H4 (cell line): ENCODE results near the gene CHRDL1. TPM values are rescaled to one million over a fixed set of nuclear protein-coding genes. Genes with fewer than 3 reads are reported as not detected.
"Not testable (repeated sequence)": the region's sequence is repeated elsewhere in the genome, so short reads cannot be mapped to it uniquely, and the experiment has no call there.

ENCODE experiments used
- DNase-seq: peaks from one replicate; pipeline ENCODE4 v3.0.0-alpha.2; 2015; ENCODE audit warnings: low spot score
- total RNA-seq: library from RNA; depleted of rRNA; stranded (reverse); fragments of >200 nt; shearing (Covaris generic); gene quantifications from 2 replicates; pipeline ENCODE4 v1.2.3, GENCODE V29; 2014

Gene CHRDL1
- total RNA-seq, 1 experiment from 2014 or later, result 1.2 TPM

- peak; percentile 9 for DNase-seq
Observed at GRCh38 chrX:110665223-110666002, 130.2 kb downstream of the CHRDL1 start.

GRCh38 chrX:110657073-110657472 is 138.5 kb downstream of the CHRDL1 start:
- DNase-seq, result no peak

GRCh38 chrX:110654280-110654679 is 141.3 kb downstream of the CHRDL1 start:
- DNase-seq, result not testable (repeated sequence)

GRCh38 chrX:110646386-110646785 is 149.2 kb downstream of the CHRDL1 start:
- DNase-seq, result no peak
